ENCODE data around the gene F11R.
"Not testable (repeated sequence)": the region's sequence is repeated elsewhere in the genome, so short reads cannot be mapped to it uniquely, and the experiment has no call there.

Gene F11R

GRCh38 chr1:161044535-161044907, 23.6 kb upstream of the F11R start:
- DNase-seq (ENCODE audit: low spot score): no peak

- DNase-seq (ENCODE audit: low spot score): no peak
Measured at GRCh38 chr1:161039546-161039945, 18.6 kb upstream of the F11R start.

GRCh38 chr1:161039154-161039545, 18.2 kb upstream of the F11R start:
- no peak for DNase-seq (ENCODE audit: low spot score)

- no peak for DNase-seq (ENCODE audit: low spot score)
Measured at GRCh38 chr1:161038523-161039153, 17.7 kb upstream of the F11R start, which contains the start of gene TSTD1. TSS of gene TSTD1 (minus strand) at chr1:161038964. CDS start at chr1:161038889, 75 bp downstream.

- DNase-seq (ENCODE audit: low spot score): no peak
Measured at GRCh38 chr1:161037661-161038522, 16.9 kb upstream of the F11R start.

- no peak for DNase-seq (ENCODE audit: low spot score)
Measured at GRCh38 chr1:161033751-161034150, 12.8 kb upstream of the F11R start.

- DNase-seq (ENCODE audit: low spot score): no peak
Measured at GRCh38 chr1:161032409-161032808, 11.5 kb upstream of the F11R start.

GRCh38 chr1:161031874-161032273, 10.9 kb upstream of the F11R start:
- DNase-seq (ENCODE audit: low spot score): no peak

GRCh38 chr1:161029466-161029865, 8.5 kb upstream of the F11R start:
- DNase-seq (ENCODE audit: low spot score): not testable (repeated sequence)

GRCh38 chr1:161026954-161027353, 6.0 kb upstream of the F11R start:
- DNase-seq (ENCODE audit: low spot score): not testable (repeated sequence)

- not testable (repeated sequence) for DNase-seq (ENCODE audit: low spot score)
Measured at GRCh38 chr1:161022432-161022831, 1.5 kb upstream of the F11R start.

- no peak for DNase-seq (ENCODE audit: low spot score)
Measured at GRCh38 chr1:161021970-161022353, 1.0 kb upstream of the F11R start.

GRCh38 chr1:161021165-161021969, 415 bp upstream of the F11R start:
- DNase-seq (ENCODE audit: low spot score): peak; percentile 91

- DNase-seq (ENCODE audit: low spot score): no peak
Measured at GRCh38 chr1:161019751-161020495, 1.0 kb downstream of the F11R start.

GRCh38 chr1:161019111-161019660, 1.8 kb downstream of the F11R start:
- not testable (repeated sequence) for DNase-seq (ENCODE audit: low spot score)

GRCh38 chr1:161018631-161018930, 2.4 kb downstream of the F11R start:
- no peak for DNase-seq (ENCODE audit: low spot score)

GRCh38 chr1:161017756-161018630, 3.0 kb downstream of the F11R start:
- no peak for DNase-seq (ENCODE audit: low spot score)

GRCh38 chr1:161017181-161017580, 3.8 kb downstream of the F11R start:
- DNase-seq (ENCODE audit: low spot score): not testable (repeated sequence)

GRCh38 chr1:161016683-161017082, 4.3 kb downstream of the F11R start:
- DNase-seq (ENCODE audit: low spot score): not testable (repeated sequence)

- no peak for DNase-seq (ENCODE audit: low spot score)
Measured at GRCh38 chr1:161013488-161014230, 7.3 kb downstream of the F11R start.
